ENCODE results near the gene SLC6A9. TPM values are rescaled to one million over a fixed set of nuclear protein-coding genes. Genes with fewer than 3 reads are reported as not detected.

SLC6A9 gene
- total RNA-seq, 1 donor from 2014 or later = 22.8 TPM

DNA sequence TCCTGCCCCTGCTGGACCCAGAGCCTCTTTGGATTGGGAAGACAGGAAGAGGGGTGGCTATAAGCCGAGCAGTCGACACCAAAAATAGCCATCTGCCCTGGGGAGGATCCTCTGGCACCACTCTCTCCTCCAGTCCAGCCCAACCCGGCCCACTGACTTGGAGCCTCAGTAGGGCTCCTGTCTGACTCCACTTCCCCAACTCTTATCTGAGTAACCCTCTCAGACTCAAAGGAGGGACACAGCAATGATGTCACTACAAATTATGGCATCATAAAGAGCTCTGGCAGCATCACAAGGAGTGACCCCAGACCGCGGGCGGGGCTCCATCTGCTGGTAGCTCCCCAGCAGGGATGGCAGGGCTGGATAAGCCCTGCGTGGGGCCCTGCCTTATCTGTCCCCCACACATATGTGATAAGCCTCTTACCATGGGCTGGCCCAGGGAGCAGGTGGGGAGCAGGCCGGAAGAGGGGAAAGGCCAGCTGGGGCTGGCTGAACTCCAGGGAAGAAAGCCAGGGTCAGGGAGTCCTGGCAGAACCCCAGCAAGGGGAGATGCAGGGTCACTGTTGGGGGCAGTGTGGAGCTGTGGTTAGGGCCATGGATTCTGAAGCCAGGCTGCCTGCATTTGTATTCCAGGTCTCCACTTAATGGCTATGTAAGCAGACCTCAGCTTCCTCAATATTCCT lies 4.6 kb upstream of the SLC6A9 start:
- H3K27me3 Mint-ChIP-seq (ENCODE audit: low read depth) = no peaks in the 10 kb centered on the region
- H3K4me3 Mint-ChIP-seq = peak overlapping the region; percentile 61
- no peaks in the 10 kb centered on the region for H3K9me3 Mint-ChIP-seq
- no peak overlapping the region for H3K27ac Mint-ChIP-seq (ENCODE audit: unreplicated experiment)
- no peak for DNase-seq (ENCODE audit: low read depth, low spot score)
- TF ChIP-seq, protein P1, sequence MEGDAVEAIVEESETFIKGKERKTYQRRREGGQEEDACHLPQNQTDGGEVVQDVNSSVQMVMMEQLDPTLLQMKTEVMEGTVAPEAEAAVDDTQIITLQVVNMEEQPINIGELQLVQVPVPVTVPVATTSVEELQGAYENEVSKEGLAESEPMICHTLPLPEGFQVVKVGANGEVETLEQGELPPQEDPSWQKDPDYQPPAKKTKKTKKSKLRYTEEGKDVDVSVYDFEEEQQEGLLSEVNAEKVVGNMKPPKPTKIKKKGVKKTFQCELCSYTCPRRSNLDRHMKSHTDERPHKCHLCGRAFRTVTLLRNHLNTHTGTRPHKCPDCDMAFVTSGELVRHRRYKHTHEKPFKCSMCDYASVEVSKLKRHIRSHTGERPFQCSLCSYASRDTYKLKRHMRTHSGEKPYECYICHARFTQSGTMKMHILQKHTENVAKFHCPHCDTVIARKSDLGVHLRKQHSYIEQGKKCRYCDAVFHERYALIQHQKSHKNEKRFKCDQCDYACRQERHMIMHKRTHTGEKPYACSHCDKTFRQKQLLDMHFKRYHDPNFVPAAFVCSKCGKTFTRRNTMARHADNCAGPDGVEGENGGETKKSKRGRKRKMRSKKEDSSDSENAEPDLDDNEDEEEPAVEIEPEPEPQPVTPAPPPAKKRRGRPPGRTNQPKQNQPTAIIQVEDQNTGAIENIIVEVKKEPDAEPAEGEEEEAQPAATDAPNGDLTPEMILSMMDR (conservative IDR thresholded peaks at IDR 0.05) = no peak
- peaks cover 42% of the 10 kb centered on the region for H3K4me1 Mint-ChIP-seq
- no peaks in the 10 kb centered on the region for H3K36me3 Mint-ChIP-seq (ENCODE audit: low read depth)

DNA sequence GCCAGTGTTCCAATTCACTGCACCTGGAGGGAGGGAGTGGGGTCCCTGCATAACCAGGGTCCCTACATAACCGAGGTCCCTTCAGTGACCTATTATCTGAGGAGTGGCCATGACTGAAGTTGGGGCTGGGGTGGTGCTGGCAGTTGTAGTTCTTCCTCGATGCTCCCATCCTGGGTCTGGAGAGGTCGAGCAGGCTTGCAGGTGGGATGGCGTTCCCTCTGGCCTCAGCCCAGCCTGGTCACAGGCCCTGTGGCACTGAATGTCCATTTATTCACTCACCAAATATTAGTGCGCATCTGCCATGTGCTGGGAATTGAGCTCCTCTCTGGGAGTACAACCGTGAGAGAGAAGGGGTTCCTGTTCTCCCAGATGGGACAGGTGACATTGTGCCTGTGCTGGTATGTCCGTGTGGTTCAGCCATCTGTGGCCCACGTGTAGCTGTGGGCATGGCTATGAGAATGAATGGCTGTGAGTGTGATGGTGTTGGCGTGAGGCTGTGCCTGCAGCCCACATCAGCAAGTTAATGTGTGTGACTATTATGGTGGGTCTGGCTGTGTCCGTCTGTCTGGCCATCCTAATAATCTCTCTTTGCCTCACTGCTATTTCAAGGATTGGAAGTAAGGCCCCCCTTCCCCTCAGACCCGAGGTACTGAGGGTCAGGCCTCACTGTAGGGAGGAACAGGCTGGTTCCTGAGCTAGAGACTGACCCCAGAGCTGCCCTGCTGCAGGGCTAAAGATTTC lies 3.9 kb upstream of the SLC6A9 start:
- TF ChIP-seq, protein P1 (conservative IDR thresholded peaks at IDR 0.05) = no peak
- peak overlapping the region; percentile 61 for H3K4me3 Mint-ChIP-seq
- DNase-seq (ENCODE audit: low read depth, low spot score) = no peak
- no peaks in the 10 kb centered on the region for H3K36me3 Mint-ChIP-seq (ENCODE audit: low read depth)
- H3K4me1 Mint-ChIP-seq = peaks cover 42% of the 10 kb centered on the region
- no peaks in the 10 kb centered on the region for H3K27me3 Mint-ChIP-seq (ENCODE audit: low read depth)
- peak overlapping the region; percentile 94 for H3K27ac Mint-ChIP-seq (ENCODE audit: unreplicated experiment)
- H3K9me3 Mint-ChIP-seq = no peaks in the 10 kb centered on the region

DNA sequence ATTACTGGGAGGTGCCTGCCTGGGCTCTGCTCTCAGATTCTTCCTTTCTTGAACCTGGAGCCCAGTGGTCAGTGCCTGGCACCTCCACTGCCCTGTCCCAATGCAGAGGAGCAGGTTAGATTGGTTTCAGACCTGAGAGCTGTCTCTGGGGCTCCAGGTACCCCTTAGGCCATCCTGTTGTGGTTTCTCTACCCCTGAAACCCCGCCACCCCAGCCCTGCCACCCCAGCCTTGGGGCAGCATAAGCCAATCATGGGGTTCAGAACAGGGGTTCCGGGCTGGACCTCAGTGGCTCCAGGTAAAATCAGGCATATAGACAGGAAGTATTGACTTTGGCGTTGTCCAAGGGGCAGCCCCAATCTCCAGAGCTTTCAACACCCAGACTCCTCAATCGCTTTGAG lies 3.2 kb upstream of the SLC6A9 start:
- Mint-ChIP-seq H3K27ac (ENCODE audit: unreplicated experiment) (no peak overlapping the region), H3K36me3 (ENCODE audit: low read depth) (no peaks in the 10 kb centered on the region), H3K4me3 (no peak overlapping the region), H3K9me3 (no peaks in the 10 kb centered on the region), H3K27me3 (ENCODE audit: low read depth) (no peaks in the 10 kb centered on the region), H3K4me1 (peaks cover 47% of the 10 kb centered on the region)
- DNase-seq (ENCODE audit: low read depth, low spot score) = no peak
- TF ChIP-seq, protein P1 (conservative IDR thresholded peaks at IDR 0.05) = no peak

DNA sequence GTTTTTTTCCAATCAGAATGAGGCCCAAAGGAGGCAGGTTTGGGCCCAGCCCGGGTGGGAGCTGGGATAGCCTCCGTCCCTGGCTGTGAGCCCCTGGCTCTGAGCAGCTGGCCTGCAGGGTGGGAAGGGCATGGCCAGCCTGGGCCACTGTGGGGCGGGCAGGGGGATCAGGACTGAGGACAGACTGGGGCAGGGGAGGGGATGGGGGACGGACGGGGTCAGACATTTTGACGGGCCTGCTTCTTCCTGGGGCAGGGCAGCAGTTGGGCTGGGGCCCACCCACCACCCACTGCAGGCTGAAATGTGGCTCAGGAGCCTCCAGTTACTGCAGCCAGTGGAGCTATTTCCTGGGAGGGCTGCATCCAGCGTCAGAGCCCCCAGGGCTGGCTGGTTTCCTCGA lies 2.5 kb upstream of the SLC6A9 start:
- no peak overlapping the region for H3K27ac Mint-ChIP-seq (ENCODE audit: unreplicated experiment)
- H3K27me3 Mint-ChIP-seq (ENCODE audit: low read depth) = no peaks in the 10 kb centered on the region
- DNase-seq (ENCODE audit: low read depth, low spot score) = no peak
- no peaks in the 10 kb centered on the region for H3K36me3 Mint-ChIP-seq (ENCODE audit: low read depth)
- H3K4me3 Mint-ChIP-seq = peak overlapping the region; percentile 60
- H3K9me3 Mint-ChIP-seq = no peaks in the 10 kb centered on the region
- TF ChIP-seq, protein P1 (conservative IDR thresholded peaks at IDR 0.05) = no peak
- H3K4me1 Mint-ChIP-seq = peaks cover 54% of the 10 kb centered on the region

DNA sequence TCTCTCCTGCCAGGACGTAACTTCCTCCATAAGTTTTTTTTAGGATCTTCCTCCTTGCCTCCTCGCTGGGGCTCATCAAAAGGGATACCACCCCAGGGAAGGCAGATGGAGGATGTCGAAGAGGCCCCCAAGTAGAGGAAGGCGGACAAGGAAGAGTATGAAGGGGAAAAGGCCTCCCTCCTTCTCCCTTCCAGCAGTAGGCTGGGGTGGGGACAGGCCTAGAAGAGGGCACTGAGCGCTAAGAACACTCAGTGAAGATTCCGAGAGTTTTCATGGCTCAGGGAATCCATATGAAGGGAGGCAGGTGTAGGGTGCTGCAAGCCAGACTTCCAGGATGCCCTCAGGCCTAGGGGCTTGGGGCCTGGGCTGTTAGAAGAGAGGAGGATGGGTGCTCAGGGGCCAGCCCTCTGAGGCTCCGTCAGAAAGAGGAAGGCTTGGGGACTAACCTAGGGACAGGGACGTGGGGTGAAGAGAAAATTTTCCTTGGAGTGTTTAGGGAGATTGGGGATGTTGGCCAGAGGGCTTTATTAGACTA lies 1.8 kb upstream of the SLC6A9 start:
- Mint-ChIP-seq H3K4me3 (peak overlapping the region; percentile 96), H3K27me3 (ENCODE audit: low read depth) (no peaks in the 10 kb centered on the region), H3K4me1 (peaks cover 59% of the 10 kb centered on the region), H3K9me3 (no peaks in the 10 kb centered on the region), H3K36me3 (ENCODE audit: low read depth) (no peaks in the 10 kb centered on the region), H3K27ac (ENCODE audit: unreplicated experiment) (peak overlapping the region; percentile 90)
- no peak for DNase-seq (ENCODE audit: low read depth, low spot score)
- TF ChIP-seq, protein P1 (conservative IDR thresholded peaks at IDR 0.05) = no peak

Data from neural crest cell (in vitro differentiated cells).